GM21526 (cell line): Measurements from ENCODE around the gene ACOT6.
"Not testable (repeated sequence)": the region's sequence is repeated elsewhere in the genome, so short reads cannot be mapped to it uniquely, and the experiment has no call there.

Experiments used
- ATAC-seq: cut with Tn5 transposase; IDR thresholded peaks from one replicate; pipeline ENCODE4 v1.9.1; 2021; ENCODE audit warnings: moderate library complexity; ENCODE audit not compliant: unreplicated experiment, low FRiP score

ACOT6 gene

DNA sequence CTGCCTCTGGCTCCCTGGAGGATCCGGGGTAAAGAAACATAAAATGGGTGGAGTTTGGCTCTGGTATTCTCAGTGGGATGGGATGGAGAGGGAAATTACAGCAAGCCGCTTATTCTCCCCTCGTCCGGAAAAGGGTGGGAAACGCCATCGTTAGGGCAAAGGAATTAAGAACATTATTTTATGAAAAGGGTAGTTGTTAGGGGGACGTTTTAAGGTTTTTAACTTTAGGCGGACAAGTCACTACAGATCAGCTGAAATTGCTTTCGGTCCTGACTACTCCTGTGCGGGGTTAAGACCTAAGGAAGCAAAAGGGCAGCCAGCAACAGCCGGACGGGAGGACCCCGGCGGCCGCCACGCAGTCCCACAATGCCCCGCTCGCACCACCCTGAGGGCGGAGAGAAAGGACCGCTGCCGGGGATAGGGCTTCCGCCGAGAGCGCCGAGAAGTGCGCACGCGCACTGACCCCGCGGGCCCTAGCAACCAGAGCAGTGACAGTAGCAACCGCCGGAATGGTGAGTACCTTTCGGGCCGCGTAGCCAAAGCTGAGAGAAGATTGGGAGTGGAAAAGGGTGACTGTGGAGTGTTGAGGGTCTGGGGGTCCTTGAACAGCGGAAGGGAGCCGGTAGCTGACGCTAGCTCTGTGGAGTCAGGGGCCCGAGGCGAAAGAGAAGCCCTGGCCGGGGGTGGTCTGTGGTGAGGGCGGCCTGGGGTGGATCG lies 32.4 kb downstream of the ACOT6 start, which contains the start of gene DNAL1:
Gene DNAL1, plus strand, starts transcription at position 456 of the 717 bp plus-strand sequence. Its CDS starts 54 bp downstream, at position 510.
- ATAC-seq = peak; percentile 91

DNA sequence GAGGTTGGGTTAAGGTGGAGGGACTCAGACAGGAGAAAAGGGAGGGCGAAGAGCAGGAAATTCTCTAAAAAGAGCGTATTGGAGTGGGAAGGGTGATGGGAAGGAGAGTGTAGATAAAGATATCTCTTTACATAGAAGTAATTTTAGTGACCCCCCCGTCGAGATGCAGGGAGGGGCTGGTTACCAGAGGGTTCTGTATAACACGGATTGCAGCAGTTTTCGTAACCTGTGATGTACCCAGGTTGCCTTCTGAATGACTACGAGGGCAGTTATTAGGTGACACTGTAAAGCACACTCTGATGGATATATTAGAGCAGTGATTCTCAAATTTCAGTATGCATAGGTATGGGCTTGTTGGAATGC lies 32.9 kb downstream of the ACOT6 start:
- no peak for ATAC-seq

DNA sequence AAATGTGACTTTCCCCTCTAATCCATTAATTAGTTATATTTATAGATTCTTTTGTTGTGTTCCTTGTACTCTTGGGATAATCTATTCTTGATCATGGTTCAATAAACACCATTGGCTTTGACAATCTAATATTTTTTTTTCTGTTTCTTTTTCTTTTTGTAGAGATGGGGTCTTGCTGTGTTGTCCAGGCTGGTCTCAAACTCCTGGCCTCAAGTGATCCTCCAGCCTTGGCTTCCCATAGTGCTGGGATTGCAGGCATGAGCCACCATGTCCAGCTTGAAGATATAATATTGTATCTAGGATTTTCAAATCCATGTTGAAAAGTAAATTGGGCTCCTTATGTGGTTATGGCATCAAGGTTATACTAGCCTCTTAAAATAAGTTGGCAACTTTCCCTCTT lies 38.7 kb downstream of the ACOT6 start:
- ATAC-seq = no peak

DNA sequence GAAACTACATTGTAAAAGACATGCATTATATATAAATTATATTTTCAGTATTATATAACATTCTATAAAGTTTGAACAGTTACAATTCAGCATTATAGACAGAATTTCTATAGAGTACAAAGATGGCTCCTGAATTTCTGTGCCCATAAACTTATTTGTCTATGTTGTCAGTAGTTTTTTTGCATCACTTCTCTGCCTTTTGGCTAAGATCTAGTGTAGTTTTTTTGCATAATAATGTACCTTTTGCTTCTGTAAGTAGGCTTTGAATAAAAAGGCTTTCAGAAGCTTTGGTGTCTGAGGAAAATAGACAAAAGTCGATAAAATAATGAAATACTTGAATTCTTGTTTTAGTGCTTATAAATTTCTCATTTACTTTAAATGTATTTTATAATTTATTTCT lies 43.5 kb downstream of the ACOT6 start:
- ATAC-seq = no peak

DNA sequence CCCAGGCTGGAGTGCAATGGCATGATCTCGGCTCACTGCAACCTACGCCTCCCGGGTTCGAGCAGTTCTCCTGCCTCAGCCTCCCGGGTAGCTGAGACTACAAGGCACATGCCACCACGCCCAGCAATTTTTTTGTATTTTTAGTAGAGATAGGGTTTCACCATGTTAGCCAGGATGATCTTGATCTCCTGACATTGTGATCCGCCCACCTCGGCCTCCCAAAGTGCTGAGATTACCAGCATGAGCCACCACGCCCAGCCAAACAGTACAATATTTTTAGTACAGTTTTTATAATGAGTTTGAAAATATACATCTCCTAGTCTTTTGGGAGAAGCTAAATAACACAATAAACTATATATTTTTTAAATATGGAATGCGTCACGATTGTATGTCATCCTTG lies 46.9 kb downstream of the ACOT6 start:
- not testable (repeated sequence) for ATAC-seq

DNA sequence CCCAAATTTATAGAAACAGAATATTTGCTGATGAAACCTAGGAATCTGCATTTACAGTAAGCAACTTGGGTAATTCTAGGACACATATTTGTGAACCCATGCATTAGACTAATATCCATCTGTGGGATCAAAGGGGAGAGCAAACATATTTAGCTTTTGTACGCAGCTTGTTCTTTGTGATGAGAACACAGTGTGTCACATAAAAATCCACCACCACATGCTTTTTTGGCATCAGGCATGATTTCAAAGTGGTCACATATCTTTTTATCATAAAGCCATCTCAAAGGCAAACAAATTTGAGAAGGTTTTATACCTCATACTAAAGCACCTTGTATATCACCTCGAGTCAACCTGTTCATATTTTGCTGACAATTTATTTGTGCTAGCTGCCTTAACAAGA lies 48.2 kb downstream of the ACOT6 start:
- ATAC-seq = no peak

DNA sequence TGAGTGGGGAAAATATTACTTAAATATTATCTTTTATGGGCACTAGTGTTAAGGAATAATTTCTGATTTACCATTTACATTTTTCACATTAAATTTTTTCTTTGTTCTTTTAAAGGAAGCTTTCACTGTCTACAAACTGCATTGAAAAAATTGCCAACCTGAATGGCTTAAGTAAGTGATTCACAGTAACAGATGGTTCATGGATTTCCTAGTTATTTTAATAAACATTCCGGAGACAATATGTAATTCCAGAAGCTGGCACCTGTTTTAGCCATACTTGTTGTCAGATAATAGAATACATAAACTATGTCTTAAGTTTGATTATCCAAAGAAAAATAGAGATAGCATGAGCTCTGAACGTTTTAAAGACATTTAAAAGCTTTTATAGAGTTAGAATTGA lies 49.6 kb downstream of the ACOT6 start:
- ATAC-seq = no peak

DNA sequence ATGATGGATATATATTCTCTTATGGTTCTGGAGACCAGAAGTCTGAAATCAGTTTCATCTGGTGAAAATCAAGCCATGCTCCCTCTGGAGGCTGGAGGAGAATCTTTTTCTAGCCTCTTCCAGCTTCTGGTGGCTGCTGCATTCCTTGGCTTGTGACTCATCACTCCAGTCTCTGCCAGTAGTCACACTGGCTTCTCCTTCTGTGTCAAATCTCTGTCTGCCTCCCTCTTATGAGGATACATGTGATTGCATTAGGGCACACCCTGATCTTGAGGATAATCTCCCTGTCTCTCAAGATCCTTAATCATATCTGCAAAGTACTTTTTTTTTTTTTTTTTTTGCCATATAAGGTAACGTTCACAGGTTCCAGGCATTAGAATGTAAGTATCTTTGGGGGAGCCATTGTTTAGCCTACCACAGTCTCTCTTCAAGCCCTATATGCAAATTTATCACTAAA lies 50.2 kb downstream of the ACOT6 start:
- ATAC-seq = no peak

DNA sequence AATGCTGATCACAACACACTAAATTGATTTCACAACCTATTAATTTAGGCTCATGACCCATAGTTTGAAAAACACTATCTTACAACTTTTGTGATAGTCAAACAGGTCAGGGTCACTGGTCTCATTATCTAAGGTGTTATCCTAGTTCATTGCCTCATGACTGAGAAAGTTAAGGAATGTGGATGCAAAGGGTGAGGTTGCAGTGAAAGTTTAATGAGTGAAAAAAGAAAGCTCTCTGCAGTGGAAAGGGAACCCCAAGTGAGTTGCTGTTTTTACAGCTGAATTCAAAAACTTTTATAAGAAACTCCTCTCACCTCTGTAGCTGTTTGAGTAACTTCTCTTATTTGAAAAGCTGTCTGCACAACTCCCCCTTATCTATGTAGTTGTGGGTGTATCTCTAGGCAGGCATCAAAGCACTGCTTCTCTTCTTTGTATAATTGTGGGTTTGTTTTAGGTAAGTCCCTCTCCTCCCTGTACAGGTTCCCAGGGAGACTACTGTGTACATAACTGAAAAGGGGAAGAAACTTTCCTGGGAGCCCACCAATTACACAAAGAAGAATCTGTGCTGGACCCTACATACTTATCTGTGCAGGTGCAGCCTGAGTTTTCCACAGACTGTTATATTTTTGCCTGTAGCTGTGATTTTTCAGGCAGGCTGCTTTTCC lies 51.4 kb downstream of the ACOT6 start:
- ATAC-seq = no peak

DNA sequence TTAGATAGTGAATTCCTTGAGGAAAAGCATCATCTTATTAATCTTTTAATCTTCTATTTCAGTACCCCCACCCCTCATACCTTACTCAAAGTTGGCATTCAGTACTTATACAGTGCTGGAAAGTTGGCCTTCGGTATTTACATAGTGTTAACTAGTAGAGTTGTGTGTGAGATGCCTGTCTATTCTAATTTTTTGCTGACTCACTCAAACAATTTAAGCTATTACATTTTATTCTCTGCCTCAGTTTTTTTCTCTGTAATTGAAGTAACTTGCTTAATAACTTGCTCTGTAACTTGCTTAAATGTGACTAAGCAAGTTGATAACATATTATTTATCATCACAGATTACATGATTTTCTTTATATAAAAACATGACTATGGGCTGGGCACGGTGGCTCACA lies 52.8 kb downstream of the ACOT6 start:
- no peak for ATAC-seq

DNA sequence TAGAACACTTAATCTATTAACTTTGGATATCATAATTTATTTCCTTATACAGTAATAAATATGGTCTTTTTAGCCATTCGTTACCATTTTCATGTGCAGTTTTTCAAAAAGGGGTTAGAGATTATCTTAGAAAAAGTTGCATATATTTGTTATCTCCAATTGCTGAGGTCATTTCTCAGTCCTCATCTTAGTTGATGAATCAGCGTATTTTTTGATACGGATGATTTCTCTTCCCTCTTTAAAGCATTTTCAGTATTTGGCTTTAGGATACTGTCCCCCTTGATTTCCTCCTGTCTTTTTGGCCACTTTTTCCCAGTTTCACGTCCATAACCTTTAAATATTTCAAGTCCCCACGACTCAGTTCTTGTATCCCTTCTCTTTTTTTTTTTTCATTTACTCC lies 54.3 kb downstream of the ACOT6 start:
- no peak for ATAC-seq

DNA sequence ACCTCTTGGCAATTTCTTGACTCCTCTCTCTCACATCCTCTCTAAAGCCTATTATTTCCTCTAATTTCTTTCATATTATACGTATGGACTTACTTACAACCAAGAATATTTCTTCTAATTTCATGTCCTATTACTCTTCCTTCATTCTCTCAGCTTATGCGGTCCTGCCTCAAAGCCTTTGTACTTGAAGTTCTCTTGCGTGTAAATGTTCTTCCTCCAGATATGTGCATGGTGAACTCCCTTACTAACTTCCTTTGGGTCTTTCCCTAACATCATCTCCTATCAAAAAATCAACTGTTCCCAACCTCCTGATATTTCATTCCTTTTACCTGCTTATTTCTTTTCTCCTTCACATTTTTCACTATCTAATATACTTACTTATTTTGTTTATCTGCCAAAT lies 55.5 kb downstream of the ACOT6 start:
- ATAC-seq = no peak
